RWPE2 (cell line): ENCODE results near the gene KLHL30.

Experiments used
- ATAC-seq: fragments of 200-7000 bp; cut with Tn5 transposase; 3 replicates; pipeline ENCODE4 v1.9.1; 2021; ENCODE audit warnings: low read depth
- DNase-seq: peaks from one replicate; pipeline ENCODE4 v3.0.0-alpha.2; 2020; ENCODE audit warnings: low spot score
- H3K27ac ChIP-seq: fragments of 450-650 bp; 2 replicates; pipeline ENCODE4 v1.5.1; 2017; ENCODE audit warnings: mild to moderate bottlenecking; ENCODE audit not compliant: poor library complexity, severe bottlenecking
- H3K27me3 ChIP-seq: fragments of 250-450 bp; sonication (Bioruptor Pico); 2 replicates; pipeline ENCODE4 v1.5.1; 2021; ENCODE audit warnings: mild to moderate bottlenecking, moderate library complexity; ENCODE audit not compliant: insufficient read depth, poor library complexity, severe bottlenecking
- H3K36me3 ChIP-seq: fragments of 250-450 bp; sonication (Bioruptor Pico); 2 replicates; pipeline ENCODE4 v1.5.1; 2020; ENCODE audit warnings: low read depth, mild to moderate bottlenecking, moderate library complexity
- H3K4me1 ChIP-seq: fragments of 250-450 bp; sonication (Bioruptor Pico); 2 replicates; pipeline ENCODE4 v1.5.1; 2021; ENCODE audit warnings: mild to moderate bottlenecking, moderate library complexity; ENCODE audit not compliant: insufficient read depth, poor library complexity, severe bottlenecking
- H3K4me3 ChIP-seq: fragments of 250-450 bp; sonication (Bioruptor Pico); 2 replicates; pipeline ENCODE4 v1.5.1; 2021; ENCODE audit warnings: mild to moderate bottlenecking, moderate library complexity; ENCODE audit not compliant: severe bottlenecking
- H3K9me3 ChIP-seq: fragments of 250-450 bp; sonication (Bioruptor Pico); 2 replicates; pipeline ENCODE4 v1.5.1; 2021; ENCODE audit warnings: mild to moderate bottlenecking, moderate library complexity; ENCODE audit not compliant: severe bottlenecking
- CTCF ChIP-seq: fragments of 450-650 bp; IDR thresholded peaks from one replicate; pipeline ENCODE4 v1.5.1; 2017; ENCODE audit warnings: mild to moderate bottlenecking, moderate library complexity; ENCODE audit not compliant: poor library complexity, severe bottlenecking

Gene KLHL30

DNA sequence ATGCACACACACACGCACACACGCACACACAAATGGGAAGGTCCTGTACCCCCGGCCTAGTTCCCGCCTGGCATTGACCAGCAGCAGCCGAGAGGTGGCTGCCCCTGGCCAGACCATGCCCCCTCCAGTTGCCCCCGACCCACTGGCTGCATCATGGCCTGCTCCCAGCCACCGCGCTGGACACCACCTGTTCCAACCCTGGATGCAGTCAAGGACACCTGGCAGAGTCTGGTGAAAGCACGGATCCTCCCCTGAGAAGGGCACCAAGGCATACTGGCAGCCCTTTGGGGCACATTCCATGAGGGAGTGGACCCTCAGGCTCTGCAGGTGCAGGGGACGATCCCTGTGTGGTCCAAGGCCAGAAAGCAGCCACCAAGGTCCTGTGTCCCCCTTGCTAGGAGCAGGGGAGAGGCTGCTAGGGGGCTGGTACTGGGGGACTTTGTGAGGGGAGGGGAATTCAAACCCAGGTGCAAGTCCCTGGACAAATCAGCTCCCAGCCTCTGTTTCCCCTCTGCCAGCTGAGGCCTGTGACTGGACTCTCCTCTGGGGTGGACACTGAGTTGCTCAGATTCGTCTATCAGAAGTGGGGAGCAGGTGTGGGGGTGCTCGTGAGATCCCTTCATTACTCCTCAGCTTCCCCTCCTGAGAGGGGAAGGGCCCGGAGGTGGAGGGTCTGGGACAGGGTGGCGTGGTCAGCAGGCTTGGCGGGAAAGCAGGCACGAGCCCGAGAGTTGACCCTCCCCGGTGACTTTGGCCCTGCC is 34.8 kb upstream of the KLHL30 start:
- Histone ChIP-seq H3K36me3 (no peaks in the 10 kb centered on the region), H3K27ac (no peak overlapping the region), H3K4me3 (no peak overlapping the region), H3K4me1 (no peaks in the 10 kb centered on the region), H3K27me3 (no peaks in the 10 kb centered on the region), H3K9me3 (no peaks in the 10 kb centered on the region)
- ATAC-seq (no peak), DNase-seq (peak; percentile 59)
- no peak for TF ChIP-seq CTCF

DNA sequence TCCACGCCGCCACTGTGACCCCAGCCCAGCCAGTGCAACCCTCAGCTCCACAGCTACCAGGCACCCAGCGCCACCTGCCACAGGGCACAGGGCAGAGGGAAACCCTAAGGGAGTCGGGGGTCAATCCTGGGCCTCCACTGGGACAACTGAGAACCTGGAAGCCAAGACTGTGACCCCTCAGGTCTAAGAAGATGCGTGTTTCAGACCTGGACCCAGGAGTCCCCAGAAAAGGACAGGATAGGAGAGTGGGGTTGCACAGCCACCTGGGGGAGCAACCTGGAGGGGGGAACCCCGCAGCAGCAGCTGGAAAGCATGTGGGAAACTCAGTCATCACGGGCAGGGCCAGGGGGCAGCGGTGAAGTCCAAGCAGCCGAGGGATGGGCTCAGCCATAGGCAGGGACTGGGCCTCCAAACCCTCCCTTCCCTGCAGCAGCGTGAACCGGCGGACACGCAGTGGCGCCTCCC is 34.2 kb upstream of the KLHL30 start:
- Histone ChIP-seq H3K27me3 (no peaks in the 10 kb centered on the region), H3K27ac (no peak overlapping the region), H3K9me3 (no peaks in the 10 kb centered on the region), H3K36me3 (no peaks in the 10 kb centered on the region), H3K4me1 (no peaks in the 10 kb centered on the region), H3K4me3 (no peak overlapping the region)
- ATAC-seq (no peak), DNase-seq (no peak)
- TF ChIP-seq CTCF = no peak

DNA sequence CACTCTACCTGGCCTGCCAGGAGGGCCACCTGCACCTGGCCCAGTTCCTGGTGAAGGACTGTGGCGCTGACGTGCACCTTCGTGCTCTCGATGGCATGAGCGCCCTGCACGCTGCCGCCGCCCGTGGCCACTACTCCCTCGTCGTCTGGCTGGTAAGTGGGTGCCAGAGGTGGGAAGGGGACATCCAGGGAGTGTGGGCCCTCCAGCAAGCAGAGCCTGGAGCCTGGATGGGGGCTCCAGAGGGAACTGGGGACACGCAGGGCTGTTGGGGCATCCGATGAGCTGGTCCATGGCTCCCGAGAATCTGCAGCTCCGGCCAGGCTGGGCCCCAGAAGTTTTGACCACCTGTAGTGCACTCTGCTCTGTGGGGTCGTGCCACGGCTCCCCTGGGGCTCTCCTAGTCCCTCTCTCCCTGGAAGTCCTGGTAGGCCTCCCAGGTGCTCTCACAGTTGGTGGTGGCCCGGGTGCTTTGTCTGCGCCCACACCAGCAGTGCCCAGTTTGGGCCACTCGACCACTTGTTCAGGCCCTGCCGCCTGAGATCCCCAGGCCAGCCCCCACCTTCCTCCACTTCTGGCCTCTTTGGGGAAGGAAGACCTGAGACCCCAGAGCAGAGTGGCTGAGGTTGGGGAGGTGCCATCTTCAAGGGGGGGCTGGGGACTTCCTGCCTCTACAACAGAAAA is 33.6 kb upstream of the KLHL30 start:
- no peak overlapping the region for H3K27ac ChIP-seq
- no peak for ATAC-seq
- H3K4me3 ChIP-seq = no peak overlapping the region
- H3K27me3 ChIP-seq = no peaks in the 10 kb centered on the region
- TF ChIP-seq CTCF = no peak
- no peaks in the 10 kb centered on the region for H3K9me3 ChIP-seq
- H3K4me1 ChIP-seq = no peaks in the 10 kb centered on the region
- DNase-seq = peak; percentile 58
- H3K36me3 ChIP-seq = no peaks in the 10 kb centered on the region

GRCh38 chr2:238105506-238106338 is 32.7 kb upstream of the KLHL30 start:
- Histone ChIP-seq H3K4me1 (no peaks in the 10 kb centered on the region), H3K9me3 (no peaks in the 10 kb centered on the region), H3K27ac (no peak overlapping the region), H3K36me3 (no peaks in the 10 kb centered on the region), H3K27me3 (no peaks in the 10 kb centered on the region), H3K4me3 (no peak overlapping the region)
- ATAC-seq = no peak
- DNase-seq = peak; percentile 63
- no peak for TF ChIP-seq CTCF
